NCI-H1436 treated with DMSO at 0.1 percent for 48 hours (cell line): ENCODE results near the gene TTC28.
"Not testable (repeated sequence)": the region's sequence is repeated elsewhere in the genome, so short reads cannot be mapped to it uniquely, and the experiment has no call there.

ENCODE experiments used
- DNase-seq: peaks from one replicate; lab custom pipeline; 2025; lab: John Stamatoyannopoulos, UW

TTC28 gene

DNA sequence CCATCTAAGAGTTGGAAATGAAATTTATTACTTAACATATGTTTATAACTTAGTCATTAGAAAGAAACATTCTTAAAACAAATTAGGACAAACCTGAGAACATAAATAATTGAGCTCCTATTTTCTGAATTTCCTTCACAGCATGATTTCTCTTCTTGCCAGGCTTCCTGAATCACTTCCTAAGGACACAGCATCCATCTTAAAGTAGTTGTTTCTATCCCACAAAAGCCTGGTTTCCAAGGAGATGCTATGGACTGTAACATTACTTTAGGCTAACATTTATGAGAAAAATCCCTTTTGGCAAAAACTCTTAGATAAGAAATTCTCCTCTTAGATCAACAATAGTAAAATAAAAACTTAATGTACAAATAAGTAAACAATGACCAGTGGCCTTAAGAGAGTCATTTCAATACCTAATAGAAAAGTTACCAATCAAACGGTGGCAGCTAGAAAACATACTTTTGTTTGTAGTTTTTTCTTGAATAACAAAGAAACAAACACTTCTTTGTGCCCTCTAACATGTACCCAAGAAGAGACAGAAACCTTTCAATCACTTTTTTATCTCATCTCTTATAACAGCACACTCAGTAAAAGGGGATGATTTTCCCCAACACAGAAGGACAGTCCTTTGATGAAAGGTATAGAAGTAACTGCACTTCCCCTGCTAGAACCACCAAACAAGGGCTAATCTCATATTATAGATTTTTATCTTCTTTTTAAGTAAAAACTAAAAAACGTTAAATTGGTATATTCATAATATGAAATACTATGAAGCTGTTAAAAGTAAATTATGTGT lies 74.5 kb downstream of the TTC28 start:
- no peak for DNase-seq

DNA sequence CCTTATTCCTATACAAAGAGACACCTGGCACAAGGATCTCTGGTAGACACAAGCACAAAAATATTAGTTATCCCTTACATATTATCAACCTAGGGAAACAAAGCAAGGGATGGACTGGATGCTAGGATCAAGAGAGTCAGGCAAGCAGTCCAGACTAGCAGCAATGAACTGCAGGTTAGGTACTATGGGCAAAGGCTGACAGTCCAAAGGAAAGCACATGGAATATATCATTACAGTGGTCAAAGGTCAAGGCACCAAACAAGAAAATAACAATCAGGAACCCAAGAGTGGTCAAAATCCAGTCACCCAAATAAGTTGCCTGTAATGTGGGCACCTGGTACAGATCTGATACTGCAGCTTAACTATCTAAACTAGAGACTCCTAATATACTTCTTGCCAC lies 77.7 kb downstream of the TTC28 start:
- DNase-seq = no peak

DNA sequence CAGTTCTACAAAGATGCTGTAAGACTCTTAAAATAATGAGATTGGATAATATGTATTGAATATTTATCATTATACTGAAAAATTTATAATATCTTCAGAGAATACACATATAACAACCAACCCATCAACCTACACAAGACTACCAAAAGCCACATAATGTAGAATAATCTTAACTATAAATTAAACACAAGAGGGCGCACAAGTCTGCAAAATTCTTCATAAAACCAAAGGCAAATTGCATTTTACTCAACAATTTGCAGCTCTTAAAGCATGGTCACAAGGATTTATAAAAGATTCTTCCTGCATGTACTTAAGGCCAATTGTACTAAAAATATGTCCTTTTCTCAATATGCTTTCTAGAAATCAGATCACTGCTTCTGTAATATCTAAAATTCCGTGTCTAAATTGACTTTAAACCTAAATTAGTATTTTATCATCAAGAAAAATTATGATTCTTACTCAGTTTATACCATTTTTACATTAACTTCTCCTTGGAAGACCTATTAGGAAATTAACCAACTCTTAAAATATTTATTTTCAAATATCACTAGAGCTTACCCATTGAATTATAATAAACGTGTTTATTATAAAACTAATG lies 79.0 kb downstream of the TTC28 start:
- DNase-seq = peak; percentile 46

DNA sequence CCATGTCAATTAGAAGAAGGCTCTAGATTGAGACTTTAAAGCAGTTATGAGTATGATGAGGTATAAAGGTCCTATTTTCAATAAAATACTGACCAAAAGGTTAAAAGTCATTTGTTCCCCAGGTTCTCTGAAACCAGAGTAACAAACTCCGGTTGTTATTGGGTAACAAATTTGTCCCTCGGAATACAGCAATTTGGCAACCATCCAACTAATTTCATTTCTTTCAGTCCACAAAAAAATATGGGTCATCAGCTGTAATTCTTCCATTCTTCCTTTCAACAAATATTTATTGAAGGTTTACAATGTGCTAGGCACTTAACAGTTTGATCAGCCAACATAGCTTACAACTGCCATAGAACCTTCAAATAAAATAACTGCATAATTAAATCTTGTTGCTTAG lies 79.9 kb downstream of the TTC28 start:
- DNase-seq = no peak

GRCh38 chr22:28597665-28598064 lies 82.0 kb downstream of the TTC28 start:
- DNase-seq = no peak

DNA sequence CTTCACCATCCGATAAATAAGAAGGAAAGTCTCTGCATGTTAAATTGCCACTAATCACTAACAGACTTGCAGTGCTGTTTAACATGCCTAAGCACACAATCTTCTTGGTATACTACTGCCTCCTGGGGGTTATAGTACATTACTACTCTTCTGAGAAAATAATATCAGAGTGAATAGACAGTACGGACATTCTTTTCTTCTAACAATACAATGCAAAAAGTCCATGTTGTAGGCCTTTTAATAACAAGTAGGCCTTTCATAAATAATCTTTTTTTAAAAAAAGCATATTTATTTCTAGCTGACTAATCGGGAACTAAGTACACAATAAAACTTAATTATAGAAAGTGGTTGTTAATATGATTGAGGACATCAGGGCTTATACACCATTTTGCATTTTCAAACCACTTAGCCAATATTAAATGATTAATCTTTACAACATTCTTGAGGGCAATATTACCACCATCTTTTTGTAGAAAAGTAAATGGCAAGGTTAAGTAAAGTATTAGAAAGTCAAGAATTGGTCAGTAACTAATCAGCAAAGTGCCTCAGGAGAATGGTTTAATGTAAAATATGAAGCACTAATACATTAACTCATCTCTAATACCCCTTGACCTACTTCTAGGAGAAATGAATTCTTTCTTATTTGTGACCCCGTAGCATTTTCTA lies 84.7 kb downstream of the TTC28 start:
- peak; percentile 34 for DNase-seq

- no peak for DNase-seq
Measured at GRCh38 chr22:28594076-28594796, 85.4 kb downstream of the TTC28 start.

DNA sequence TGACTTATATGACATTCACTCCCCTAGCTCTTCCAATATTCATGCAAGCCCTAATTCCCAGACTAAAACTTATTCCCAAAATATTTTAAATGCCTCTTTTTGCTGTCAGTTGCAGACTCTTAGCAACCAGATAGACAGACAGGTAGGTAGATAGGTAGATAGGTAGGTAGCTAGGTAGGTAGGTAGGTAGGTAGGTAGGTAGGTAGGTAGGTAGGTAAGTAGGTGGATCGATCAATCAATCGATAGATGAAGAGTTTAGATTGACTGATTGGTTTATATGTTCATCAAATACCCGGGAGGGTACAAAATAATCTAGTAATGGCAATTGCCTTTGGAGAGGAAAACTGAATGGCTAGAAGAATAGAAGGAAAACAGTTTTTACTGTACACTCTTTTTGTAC lies 86.3 kb downstream of the TTC28 start:
- DNase-seq = no peak

DNA sequence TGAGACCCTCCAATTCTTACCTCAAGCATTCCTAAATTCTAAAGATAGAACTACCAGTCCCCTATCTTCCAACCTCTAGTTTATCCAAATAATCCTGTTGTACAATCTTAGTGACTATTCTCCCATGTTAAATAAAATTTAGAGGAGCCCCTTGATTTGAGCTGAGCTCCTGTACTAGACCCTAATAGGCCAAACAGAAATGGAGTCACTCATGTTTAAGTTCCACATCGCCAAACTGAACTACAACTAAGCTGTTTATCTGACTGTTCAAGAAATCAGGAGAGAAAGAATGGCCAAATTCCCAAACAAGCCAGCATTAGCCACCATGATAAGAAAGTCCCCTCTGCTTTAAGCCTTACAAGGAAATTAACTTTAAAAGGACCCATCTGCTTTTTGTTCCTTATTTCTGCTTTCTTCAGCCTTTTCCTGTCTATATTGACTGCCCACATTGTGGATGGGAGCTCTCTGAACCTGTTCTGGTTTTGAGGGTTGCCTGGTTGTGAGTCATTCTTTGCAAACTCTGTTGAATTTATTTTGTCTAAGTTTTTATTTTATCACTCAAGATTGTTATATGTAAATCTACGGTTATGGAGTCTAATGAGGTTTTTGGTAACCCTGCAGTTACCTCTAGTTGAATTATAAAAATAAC lies 90.4 kb downstream of the TTC28 start:
- no peak for DNase-seq

DNA sequence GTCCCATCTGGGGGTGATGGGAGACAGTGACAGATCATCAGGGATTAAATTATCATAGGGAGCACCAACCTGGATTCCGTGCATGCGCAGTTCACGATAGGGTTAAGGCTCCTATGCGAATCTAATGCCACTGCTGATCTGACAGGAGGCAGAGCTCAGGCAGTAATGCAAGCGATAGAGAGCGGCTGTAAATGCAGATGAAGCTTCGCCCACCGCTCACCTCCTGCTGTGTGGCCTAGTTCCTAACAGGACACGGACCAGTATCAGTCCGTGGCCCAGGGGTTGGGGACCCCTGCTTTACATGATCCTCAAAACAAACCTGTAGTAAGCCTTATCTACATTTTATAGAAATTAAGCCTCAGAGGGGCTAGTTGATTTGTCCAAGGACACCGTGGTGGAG lies 94.3 kb downstream of the TTC28 start:
- DNase-seq = no peak

DNA sequence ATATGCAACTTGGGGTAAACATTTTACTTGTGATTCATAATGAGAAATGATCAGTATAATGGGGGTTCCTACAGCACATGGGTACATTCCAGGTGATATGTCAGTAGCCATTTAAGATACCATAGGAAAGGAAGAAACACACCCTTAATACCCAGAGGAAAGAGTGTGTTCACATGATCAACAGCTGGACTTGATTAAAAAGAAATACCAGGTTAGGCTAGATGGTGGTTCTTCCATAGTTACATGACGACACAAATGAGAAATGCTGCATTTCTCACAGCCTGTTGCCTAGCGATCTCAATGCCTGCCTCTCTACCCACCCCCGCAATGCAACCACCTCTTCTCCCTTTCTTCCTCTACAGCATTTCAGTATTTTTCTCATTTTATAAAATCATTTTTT lies 96.8 kb downstream of the TTC28 start:
- no peak for DNase-seq

DNA sequence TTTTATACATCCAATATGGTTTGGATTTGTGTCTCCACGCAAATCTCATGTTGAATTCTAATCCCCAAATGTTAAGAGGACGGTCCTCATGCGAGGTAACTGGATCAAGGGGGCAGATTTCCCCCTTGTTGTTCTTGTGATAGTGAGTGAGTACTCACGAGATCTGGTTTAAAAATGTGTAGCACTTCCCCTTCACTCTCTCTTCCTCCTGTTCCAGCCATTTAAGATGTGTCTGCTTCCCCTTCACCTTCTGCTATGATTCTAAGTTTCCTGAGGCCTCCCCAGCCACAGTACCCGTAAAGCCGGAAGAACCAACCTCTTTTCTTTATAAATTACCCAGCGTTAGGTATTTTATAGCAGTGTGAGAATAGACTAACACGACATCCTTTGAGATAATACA lies 98.6 kb downstream of the TTC28 start:
- DNase-seq = no peak

DNA sequence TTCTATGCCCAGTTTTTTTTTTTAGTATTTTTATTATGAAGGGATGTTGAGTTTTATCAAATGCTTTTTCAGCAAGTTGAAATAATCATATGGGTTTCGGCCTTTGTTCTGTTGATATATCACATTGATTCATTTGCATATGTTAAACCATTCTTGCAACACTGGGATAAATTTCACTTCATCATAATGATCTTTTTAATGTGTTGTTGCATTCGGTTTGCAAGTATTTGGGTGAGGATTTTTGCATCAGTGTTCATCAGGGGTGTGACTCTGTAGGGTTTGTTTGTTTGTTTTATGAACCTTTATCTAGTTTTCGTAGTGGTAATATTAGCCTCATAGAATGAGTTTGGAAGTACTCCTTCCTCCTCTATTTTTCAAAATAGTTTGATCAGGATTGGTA lies 103.5 kb downstream of the TTC28 start:
- DNase-seq = no peak

GRCh38 chr22:28574159-28574788 lies 105.4 kb downstream of the TTC28 start:
- no peak for DNase-seq

DNA sequence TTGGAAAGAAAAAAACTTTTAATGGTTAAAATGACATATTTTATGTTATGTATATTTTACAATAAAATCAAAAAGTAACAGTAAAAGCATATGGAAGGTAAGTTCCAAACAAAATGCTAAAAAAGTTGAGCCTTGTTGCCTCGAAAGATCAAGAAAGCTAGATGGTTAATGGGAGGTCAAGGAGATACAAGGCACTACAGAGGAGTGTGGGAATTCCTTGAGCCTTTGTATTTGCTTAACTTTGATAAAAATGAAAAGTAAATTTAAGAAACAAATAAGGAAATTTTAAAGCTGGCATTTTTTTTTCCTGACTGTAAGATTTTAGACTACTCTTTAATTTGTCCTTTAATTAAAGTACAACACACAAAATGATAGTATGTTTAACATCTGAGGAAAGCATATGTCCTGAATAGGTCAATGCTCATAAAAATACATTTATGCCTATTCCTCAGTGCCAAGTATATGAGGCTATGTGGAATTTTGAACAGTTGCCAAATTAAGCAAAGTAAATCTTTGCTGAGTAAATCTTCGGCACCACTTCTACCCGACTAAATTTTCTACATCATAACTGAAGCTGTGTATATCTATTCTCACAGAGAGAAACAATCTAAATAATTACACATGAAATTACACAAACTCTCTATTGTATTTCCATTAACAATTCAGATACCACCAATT lies 108.8 kb downstream of the TTC28 start:
- no peak for DNase-seq

DNA sequence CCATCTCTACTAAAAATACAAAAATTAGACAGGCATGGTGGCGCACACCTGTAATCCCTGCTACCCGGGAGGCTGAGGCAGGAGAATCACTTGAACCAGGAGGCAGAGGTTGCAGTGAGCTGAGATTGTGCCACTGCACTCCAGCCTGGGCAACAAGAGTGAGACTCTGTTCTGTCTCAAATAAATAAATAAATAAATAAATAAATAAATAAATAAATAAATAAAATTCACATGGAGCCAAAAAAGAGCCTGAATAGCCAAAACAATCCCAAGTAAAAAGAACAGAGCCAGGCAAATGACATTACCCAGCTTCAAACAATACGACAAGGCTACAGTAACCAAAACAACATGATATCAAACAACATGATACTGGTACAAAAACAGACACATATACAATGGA lies 110.7 kb downstream of the TTC28 start:
- not testable (repeated sequence) for DNase-seq

- no peak for DNase-seq
Measured at GRCh38 chr22:28568099-28568498, 111.5 kb downstream of the TTC28 start.

DNA sequence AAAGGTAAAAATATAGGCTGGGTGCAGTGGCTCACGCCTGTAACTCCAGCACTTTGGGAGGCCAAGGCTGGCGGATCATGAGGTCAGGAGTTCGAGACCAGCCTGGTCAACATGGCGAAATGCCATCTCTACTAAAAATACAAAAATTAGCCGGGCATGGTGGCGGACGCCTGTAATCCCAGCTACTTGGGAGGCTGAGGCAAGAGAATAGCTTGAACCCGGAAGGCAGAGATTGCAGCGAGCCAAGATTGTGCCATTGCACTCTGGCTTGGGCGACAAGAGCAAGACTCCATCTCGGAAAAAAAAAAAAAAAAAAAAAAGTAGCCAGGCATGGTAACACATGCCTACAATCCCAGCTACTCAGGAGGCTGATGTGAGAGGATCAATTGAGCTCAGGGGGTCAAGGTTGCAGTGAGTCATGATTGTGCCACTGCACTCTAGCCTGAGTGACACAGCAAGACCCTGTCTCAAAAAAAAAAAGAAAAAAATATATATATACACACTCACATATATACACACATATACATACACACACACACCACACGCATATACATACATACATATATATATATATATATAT lies 112.6 kb downstream of the TTC28 start:
- not testable (repeated sequence) for DNase-seq

GRCh38 chr22:28563636-28564035 lies 116.0 kb downstream of the TTC28 start:
- DNase-seq = no peak

DNA sequence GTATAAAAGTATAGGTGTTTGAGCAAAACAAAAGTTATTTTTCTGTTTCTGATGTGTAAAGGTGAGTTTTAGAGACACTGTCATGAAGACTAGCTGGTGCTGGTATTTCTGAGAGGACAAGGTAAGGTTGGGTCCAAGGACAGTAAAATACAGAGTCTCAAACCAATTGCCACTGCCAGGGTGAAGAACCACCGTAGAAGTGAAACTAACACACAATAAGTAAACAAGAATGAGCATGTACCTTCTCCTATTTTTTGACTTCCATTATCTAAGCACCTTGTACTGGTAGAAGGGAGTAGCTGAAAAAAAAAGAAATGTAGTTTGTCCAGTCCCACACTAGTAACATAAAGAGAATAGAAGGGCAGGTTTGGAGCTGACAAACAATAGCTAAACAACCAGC lies 117.3 kb downstream of the TTC28 start:
- no peak for DNase-seq

DNA sequence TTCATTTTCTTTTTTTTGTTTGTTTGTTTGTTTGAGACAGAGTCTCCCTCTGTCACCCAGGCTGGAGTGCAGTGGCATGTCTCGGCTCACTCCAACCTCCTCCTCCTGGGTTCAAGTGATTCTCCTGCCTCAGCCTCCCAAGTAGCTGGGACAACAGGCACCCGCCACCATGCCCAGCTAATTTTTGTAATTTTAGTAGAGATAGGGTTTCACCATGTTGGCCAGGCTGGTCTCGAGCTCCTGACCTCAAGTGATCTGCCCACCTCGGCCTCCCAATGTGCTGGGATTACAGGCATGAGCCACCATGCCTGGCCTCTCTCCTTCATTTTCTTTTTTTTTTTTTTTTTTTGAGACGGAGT lies 118.9 kb downstream of the TTC28 start:
- not testable (repeated sequence) for DNase-seq
